ENCODE data around the gene ABHD5.

Gene ABHD5

DNA sequence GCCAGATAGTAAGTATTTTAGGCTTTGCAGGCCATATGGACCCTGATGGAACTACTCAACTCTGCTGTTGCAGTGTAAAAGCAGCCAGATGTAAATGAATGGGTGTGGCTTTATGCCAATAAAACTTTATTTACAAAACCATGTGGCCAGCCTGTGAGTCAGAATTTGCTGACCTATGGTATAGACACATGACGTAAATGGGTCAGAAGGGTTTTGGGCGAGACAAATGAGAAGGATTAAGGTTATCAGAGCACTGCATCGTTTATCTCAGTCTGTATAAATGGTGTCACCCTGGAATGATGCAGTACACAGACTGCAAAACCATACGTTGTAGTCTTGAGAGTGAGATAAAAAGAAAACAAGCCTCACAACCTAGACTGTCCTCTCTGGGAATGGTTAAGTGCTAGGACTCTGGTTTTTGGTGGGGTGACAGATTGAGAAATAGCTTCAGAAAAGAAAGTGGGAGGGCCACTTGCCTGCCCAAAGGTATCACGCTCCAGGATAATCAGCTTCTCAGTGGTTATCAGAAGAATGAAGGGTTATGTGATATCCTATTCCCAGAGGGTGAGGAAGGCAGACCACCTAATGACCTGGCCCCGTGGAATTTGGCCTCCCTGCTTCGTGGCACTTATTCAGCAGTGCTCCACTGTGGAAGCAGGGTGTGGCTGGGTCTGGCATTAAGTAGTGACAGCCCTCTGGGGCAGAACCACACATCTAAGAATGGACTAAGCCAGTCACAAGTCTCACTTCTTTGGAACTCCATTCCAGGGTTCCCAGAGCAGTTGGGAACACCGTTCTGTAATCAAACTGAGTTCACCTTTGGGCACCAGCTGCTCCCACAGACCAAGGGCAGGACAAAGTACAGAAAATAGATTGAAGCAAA, 46.1 kb downstream of the ABHD5 start:
- no peak overlapping the region for H3K27ac ChIP-seq (ENCODE audit: low read depth, low read length)
- H3K27me3 ChIP-seq (ENCODE audit: insufficient read depth, low read length), result no peaks in the 10 kb centered on the region
- H3K4me1 ChIP-seq (ENCODE audit: control insufficient read depth, insufficient read depth, low read length, unreplicated experiment), result peaks cover 19% of the 10 kb centered on the region
- H2AFZ ChIP-seq (ENCODE audit: low read length, unreplicated experiment), result no peak overlapping the region
- no peaks in the 10 kb centered on the region for H3K79me2 ChIP-seq (ENCODE audit: control insufficient read depth, insufficient read depth, low read length, unreplicated experiment)
- no peaks in the 10 kb centered on the region for H3K36me3 ChIP-seq (ENCODE audit: insufficient read depth, low read length)
- no peak overlapping the region for H3K4me3 ChIP-seq (ENCODE audit: low read depth, low read length)

DNA sequence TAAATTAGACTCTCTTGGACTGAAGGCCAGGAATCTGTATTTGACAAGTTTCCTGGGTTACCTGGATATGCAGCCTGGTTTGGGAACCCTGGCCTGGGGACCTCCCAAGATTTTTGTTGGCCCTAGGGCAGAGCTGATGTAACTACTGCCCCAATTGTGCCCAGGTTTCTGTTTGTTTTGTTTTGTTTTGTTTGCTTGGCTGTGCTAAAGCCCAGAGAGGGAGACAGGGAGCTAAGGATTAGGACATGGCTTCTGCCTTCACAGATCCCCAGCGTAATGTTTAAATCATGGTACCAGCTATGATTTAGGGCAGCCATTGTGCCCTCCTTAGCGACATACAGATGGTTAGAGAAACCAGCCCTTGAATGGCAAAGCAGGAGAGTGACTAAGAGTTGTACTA, 47.6 kb downstream of the ABHD5 start:
- Histone ChIP-seq H3K27me3 (ENCODE audit: insufficient read depth, low read length) (no peaks in the 10 kb centered on the region), H3K79me2 (ENCODE audit: control insufficient read depth, insufficient read depth, low read length, unreplicated experiment) (no peaks in the 10 kb centered on the region), H3K4me3 (ENCODE audit: low read depth, low read length) (no peak overlapping the region), H2AFZ (ENCODE audit: low read length, unreplicated experiment) (no peak overlapping the region), H3K27ac (ENCODE audit: low read depth, low read length) (no peak overlapping the region), H3K4me1 (ENCODE audit: control insufficient read depth, insufficient read depth, low read length, unreplicated experiment) (peaks cover 24% of the 10 kb centered on the region), H3K36me3 (ENCODE audit: insufficient read depth, low read length) (no peaks in the 10 kb centered on the region)

DNA sequence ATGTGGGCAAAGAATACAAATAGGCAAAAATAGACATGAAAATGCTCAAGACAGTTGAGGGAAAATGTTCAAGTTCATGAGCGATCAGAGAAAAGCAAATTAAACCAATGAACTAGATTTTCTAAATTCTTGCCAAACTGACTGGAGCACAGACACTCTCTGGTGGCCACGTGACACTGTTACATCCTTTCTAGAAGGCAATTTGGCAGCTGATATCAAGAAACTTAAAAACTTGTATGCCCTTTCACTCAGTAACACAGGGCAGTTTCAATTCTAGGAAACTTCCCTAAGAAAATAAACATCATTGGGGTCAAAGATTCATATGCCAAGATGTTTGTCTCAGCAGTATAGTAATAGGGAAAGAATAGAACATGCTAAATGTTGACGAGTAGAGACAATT, 52.2 kb downstream of the ABHD5 start:
- Histone ChIP-seq H3K36me3 (ENCODE audit: insufficient read depth, low read length) (0 out of 2 replicates have a peak, but pooled peaks cover 4% of the 10 kb centered on the region), H3K27ac (ENCODE audit: low read depth, low read length) (peak overlapping the region; percentile 9; the same call in 1 of the 2 replicates), H3K27me3 (ENCODE audit: insufficient read depth, low read length) (no peaks in the 10 kb centered on the region), H2AFZ (ENCODE audit: low read length, unreplicated experiment) (peak overlapping the region; percentile 86), H3K4me3 (ENCODE audit: low read depth, low read length) (peak overlapping the region; percentile 5; the same call in 1 of the 2 replicates), H3K4me1 (ENCODE audit: control insufficient read depth, insufficient read depth, low read length, unreplicated experiment) (peaks cover 22% of the 10 kb centered on the region), H3K79me2 (ENCODE audit: control insufficient read depth, insufficient read depth, low read length, unreplicated experiment) (no peaks in the 10 kb centered on the region)

DNA sequence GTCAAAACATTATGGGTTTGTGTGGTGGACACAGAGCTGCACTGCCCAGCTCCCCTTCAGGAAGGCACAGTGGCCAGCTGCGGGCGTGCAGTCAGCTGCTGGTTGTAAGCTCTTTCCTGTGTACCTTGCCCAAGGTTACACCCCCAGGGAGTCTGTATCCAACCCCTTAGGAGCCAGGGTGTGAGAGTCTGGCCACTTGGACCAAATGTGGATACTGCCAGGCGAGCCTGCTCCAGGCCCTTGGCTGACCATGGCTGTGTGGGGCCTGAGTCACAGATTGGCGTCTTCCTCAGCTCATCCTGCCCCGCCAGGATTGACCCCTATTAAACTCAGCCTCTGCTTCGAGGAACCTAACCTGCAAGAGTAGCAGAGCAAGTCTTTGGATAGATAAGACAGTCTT, 56.9 kb downstream of the ABHD5 start:
- peak overlapping the region; percentile 78 for H2AFZ ChIP-seq (ENCODE audit: low read length, unreplicated experiment)
- 0 out of 2 replicates have a peak, but pooled peaks cover 4% of the 10 kb centered on the region for H3K36me3 ChIP-seq (ENCODE audit: insufficient read depth, low read length)
- peak overlapping the region; percentile 76 for H3K27ac ChIP-seq (ENCODE audit: low read depth, low read length)
- H3K4me1 ChIP-seq (ENCODE audit: control insufficient read depth, insufficient read depth, low read length, unreplicated experiment), result peaks cover 30% of the 10 kb centered on the region
- H3K4me3 ChIP-seq (ENCODE audit: low read depth, low read length), result peak overlapping the region; percentile 43
- H3K27me3 ChIP-seq (ENCODE audit: insufficient read depth, low read length), result no peaks in the 10 kb centered on the region
- no peaks in the 10 kb centered on the region for H3K79me2 ChIP-seq (ENCODE audit: control insufficient read depth, insufficient read depth, low read length, unreplicated experiment)

DNA sequence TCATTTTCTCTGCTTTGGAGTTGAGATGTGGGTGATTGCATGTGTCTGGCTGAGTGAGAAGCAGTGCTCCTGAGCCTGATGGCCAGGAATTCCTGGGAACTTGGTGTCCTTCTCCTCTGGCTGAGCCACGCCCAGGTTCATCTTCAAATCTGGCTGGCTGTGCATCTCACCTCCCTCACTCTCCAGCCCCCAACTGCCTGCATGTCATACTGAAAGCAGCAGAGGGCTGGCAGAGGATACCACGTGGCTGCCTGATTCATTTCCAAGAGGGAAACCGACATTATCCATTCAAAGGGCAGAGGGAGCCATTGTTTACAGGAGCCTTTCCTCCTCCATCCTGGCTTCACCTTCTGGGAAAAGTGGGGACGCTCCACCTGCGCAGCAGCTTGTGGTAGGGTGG, 57.4 kb downstream of the ABHD5 start:
- Histone ChIP-seq H3K27ac (ENCODE audit: low read depth, low read length) (peak overlapping the region; percentile 76), H3K27me3 (ENCODE audit: insufficient read depth, low read length) (no peaks in the 10 kb centered on the region), H3K4me1 (ENCODE audit: control insufficient read depth, insufficient read depth, low read length, unreplicated experiment) (peaks cover 30% of the 10 kb centered on the region), H3K36me3 (ENCODE audit: insufficient read depth, low read length) (0 out of 2 replicates have a peak, but pooled peaks cover 4% of the 10 kb centered on the region), H3K79me2 (ENCODE audit: control insufficient read depth, insufficient read depth, low read length, unreplicated experiment) (no peaks in the 10 kb centered on the region), H3K4me3 (ENCODE audit: low read depth, low read length) (peak overlapping the region; percentile 43), H2AFZ (ENCODE audit: low read length, unreplicated experiment) (peak overlapping the region; percentile 78)

DNA sequence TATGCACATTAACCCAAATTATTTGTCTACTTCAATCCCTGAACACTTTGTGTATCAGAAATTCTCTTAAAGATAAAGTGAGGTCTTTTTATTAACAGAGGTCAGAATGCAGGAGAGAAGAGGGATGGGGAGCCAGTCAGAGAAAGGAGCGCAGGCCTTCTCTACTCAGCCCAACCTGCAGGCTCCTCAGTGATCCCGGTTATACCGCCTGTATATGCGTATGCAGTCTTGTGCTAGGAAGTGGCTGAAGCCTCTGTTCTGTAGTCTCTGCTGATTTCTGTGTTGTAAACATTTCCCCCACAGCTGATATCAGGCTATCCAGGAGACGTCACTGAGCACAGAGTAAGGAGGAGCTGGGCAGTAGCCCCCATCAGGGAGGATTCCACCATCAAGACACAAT, 57.9 kb downstream of the ABHD5 start:
- H3K36me3 ChIP-seq (ENCODE audit: insufficient read depth, low read length), result 0 out of 2 replicates have a peak, but pooled peaks cover 4% of the 10 kb centered on the region
- H3K27ac ChIP-seq (ENCODE audit: low read depth, low read length), result peak overlapping the region; percentile 76
- H2AFZ ChIP-seq (ENCODE audit: low read length, unreplicated experiment), result peak overlapping the region; percentile 78
- peaks cover 30% of the 10 kb centered on the region for H3K4me1 ChIP-seq (ENCODE audit: control insufficient read depth, insufficient read depth, low read length, unreplicated experiment)
- H3K27me3 ChIP-seq (ENCODE audit: insufficient read depth, low read length), result no peaks in the 10 kb centered on the region
- H3K4me3 ChIP-seq (ENCODE audit: low read depth, low read length), result no peak overlapping the region
- H3K79me2 ChIP-seq (ENCODE audit: control insufficient read depth, insufficient read depth, low read length, unreplicated experiment), result no peaks in the 10 kb centered on the region

DNA sequence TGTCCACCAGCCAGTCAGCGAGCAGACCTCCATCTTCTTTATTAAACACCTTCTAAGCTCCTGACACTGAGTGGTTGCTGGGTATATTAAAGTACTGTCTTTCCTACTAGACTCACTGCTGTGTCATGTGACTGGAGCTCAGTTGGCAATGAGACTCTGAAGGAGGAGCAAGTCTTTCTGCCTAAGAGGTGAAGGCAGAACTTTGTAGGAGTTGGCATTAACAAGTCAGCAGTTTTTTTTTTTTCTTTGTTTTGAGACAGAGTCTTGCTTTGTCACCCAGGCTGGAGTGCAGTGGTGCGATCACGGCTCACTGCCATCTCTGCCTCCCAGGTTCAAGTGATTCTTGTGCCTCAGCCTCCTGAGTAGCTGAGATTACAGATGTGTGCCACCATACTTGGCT, 62.2 kb downstream of the ABHD5 start:
- peaks cover 44% of the 10 kb centered on the region for H3K4me1 ChIP-seq (ENCODE audit: control insufficient read depth, insufficient read depth, low read length, unreplicated experiment)
- peak overlapping the region; percentile 68 for H3K27ac ChIP-seq (ENCODE audit: low read depth, low read length)
- no peaks in the 10 kb centered on the region for H3K36me3 ChIP-seq (ENCODE audit: insufficient read depth, low read length)
- H3K4me3 ChIP-seq (ENCODE audit: low read depth, low read length), result no peak overlapping the region
- H3K27me3 ChIP-seq (ENCODE audit: insufficient read depth, low read length), result no peaks in the 10 kb centered on the region
- H2AFZ ChIP-seq (ENCODE audit: low read length, unreplicated experiment), result no peak overlapping the region
- H3K79me2 ChIP-seq (ENCODE audit: control insufficient read depth, insufficient read depth, low read length, unreplicated experiment), result no peaks in the 10 kb centered on the region

DNA sequence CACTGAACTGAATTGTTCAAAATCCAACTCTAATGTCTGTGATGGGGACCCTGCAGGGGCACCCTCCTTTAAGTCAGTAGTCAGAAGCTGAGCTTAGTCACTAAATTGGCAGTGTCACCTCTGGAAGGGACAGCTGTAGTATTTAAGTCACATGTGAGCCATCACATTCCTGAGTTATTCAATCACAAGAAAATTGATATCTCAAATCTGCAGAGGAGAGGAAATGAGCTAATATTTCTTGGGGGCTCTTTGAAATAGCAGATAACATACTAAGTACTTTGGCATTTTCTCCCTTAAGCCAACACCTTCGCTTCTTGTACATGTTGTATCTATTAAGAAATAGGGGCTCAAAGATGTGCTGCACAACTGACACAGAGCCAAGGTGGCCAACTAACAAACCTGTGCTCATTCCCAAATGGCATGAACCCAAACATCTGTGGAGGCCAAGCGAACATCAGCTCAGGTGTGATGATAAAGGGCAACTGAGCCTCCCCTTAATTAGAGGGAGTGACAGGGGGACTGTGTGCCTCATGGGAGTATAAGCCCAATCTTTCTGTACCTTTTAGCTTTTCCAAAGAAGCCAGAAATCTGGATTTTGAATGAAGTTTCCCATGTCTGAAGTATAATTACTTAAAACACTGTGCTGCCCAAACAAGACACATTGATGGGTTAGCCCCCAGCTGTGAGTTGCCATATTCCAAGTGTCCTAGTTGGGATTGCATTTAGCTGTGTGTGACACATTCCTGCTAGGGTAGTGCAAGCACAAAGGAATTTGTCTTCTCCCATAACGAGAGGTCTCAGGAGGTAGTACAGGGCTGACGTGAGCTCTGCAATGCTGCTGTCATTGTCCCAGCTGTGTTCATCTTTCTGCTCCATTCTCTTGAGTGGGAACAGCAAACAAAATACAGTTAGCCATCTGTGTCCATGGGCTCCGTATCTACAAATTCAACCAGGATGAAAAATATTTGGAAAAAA, 63.3 kb downstream of the ABHD5 start:
- H3K27me3 ChIP-seq (ENCODE audit: insufficient read depth, low read length), result no peaks in the 10 kb centered on the region
- H3K4me1 ChIP-seq (ENCODE audit: control insufficient read depth, insufficient read depth, low read length, unreplicated experiment), result peaks cover 45% of the 10 kb centered on the region
- H2AFZ ChIP-seq (ENCODE audit: low read length, unreplicated experiment), result no peak overlapping the region
- H3K36me3 ChIP-seq (ENCODE audit: insufficient read depth, low read length), result no peaks in the 10 kb centered on the region
- no peaks in the 10 kb centered on the region for H3K79me2 ChIP-seq (ENCODE audit: control insufficient read depth, insufficient read depth, low read length, unreplicated experiment)
- peak overlapping the region; percentile 8; the same call in 1 of the 2 replicates for H3K4me3 ChIP-seq (ENCODE audit: low read depth, low read length)
- H3K27ac ChIP-seq (ENCODE audit: low read depth, low read length), result peak overlapping the region; percentile 68

DNA sequence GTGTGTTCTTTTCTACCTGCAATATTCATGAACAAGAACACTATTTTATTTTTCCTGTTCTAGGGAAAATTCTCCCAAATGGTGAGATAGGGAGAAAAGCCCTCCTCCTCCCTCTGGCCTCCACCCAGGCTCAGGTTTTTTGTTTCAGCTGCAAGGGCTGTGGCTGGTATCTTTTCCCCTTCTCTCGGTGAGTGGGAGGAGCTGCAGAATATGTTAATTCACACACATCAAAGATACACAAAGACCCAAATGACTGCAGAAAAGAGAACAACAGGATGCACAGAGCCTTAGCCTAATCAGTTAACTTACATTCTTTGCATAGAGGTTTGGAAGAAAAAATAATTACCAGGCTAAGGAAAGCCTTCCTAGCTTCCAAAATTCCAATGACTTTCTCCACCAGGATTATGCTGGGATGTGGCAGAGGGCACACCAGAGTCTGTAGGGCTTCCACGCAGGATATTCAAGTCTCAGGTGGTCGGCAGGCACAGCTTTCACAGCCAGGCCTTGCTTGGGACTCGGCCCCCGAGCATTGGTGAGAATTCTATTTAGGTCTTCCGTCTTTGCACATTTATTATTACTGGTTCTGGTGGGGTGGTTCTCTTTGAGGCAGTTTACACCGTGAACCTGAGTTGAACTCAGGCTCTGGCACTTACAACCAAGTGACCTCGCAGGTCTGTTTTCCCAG, 64.9 kb downstream of the ABHD5 start:
- H2AFZ ChIP-seq (ENCODE audit: low read length, unreplicated experiment), result no peak overlapping the region
- H3K4me3 ChIP-seq (ENCODE audit: low read depth, low read length), result no peak overlapping the region
- no peaks in the 10 kb centered on the region for H3K27me3 ChIP-seq (ENCODE audit: insufficient read depth, low read length)
- no peaks in the 10 kb centered on the region for H3K36me3 ChIP-seq (ENCODE audit: insufficient read depth, low read length)
- H3K27ac ChIP-seq (ENCODE audit: low read depth, low read length), result no peak overlapping the region
- no peaks in the 10 kb centered on the region for H3K79me2 ChIP-seq (ENCODE audit: control insufficient read depth, insufficient read depth, low read length, unreplicated experiment)
- H3K4me1 ChIP-seq (ENCODE audit: control insufficient read depth, insufficient read depth, low read length, unreplicated experiment), result peaks cover 59% of the 10 kb centered on the region

Data from ACC112 (cell line).